Neural cell (in vitro differentiated cells): Measurements from ENCODE around the gene DDX27.

Source experiments
- REST ChIP-seq: IDR thresholded peaks from 2 replicates; pipeline ENCODE4 v1.6.1; 2012; ENCODE audit warnings: borderline replicate concordance
- TF ChIP-seq, protein P1 (sequence below): fragments of 450-650 bp; IDR thresholded peaks from 2 replicates; pipeline ENCODE4 v1.5.1; 2014; ENCODE audit warnings: antibody characterized with exemption, mild to moderate bottlenecking, moderate library complexity; ENCODE audit not compliant: poor library complexity, severe bottlenecking

- TF ChIP-seq, protein P1, sequence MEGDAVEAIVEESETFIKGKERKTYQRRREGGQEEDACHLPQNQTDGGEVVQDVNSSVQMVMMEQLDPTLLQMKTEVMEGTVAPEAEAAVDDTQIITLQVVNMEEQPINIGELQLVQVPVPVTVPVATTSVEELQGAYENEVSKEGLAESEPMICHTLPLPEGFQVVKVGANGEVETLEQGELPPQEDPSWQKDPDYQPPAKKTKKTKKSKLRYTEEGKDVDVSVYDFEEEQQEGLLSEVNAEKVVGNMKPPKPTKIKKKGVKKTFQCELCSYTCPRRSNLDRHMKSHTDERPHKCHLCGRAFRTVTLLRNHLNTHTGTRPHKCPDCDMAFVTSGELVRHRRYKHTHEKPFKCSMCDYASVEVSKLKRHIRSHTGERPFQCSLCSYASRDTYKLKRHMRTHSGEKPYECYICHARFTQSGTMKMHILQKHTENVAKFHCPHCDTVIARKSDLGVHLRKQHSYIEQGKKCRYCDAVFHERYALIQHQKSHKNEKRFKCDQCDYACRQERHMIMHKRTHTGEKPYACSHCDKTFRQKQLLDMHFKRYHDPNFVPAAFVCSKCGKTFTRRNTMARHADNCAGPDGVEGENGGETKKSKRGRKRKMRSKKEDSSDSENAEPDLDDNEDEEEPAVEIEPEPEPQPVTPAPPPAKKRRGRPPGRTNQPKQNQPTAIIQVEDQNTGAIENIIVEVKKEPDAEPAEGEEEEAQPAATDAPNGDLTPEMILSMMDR: no peak
- TF ChIP-seq REST: no peak
Observed at GRCh38 chr20:49225896-49226295, 6.7 kb downstream of the DDX27 start.
